ENCODE results near the gene LRRC27. TPM values are rescaled to one million over a fixed set of nuclear protein-coding genes. Genes with fewer than 3 reads are reported as not detected.

Gene LRRC27
- total and polyA plus RNA-seq, 12 donors = 6.5 to 17.6 (median 9.9) TPM

GRCh38 chr10:132296666-132297443 is 35.1 kb upstream of the LRRC27 start:
- no peaks in the 10 kb centered on the region for H3K9me3 ChIP-seq (replicated peaks in 1 of 3)
- TF ChIP-seq POLR2A (IDR thresholded peaks at IDR 0.05) (no peak), CTCF (IDR thresholded peaks at IDR 0.05) (no peak)
- H3K4me3 ChIP-seq = no peak overlapping the region
- H3K36me3 ChIP-seq (replicated peaks in 1 of 2) = no peaks in the 10 kb centered on the region
- intact Hi-C loops (cut with DNase I) = no loop called here
- H3K27me3 ChIP-seq = no peaks in the 10 kb centered on the region
- DNase-seq = peak in 3 of 7 donors; percentile 7 to 59 (median 8)
- peaks cover 0 to 6% of the 10 kb centered on the region in 2 donors for H3K4me1 ChIP-seq (replicated peaks in 1 of 2)
- no peak overlapping the region for H3K27ac ChIP-seq
- WGBS, 4 donors = 81 to 86% (median 85%) methylated on average over 21 to 28 of the region's 28 CpGs

- H3K27me3 ChIP-seq = no peaks in the 10 kb centered on the region
- 46 to 70% (median 58%) methylated on average over 9 of the region's 9 CpGs for WGBS, 4 donors
- H3K4me1 ChIP-seq (replicated peaks in 1 of 2) = peaks cover 0 to 6% of the 10 kb centered on the region in 2 donors
- H3K4me3 ChIP-seq = no peak overlapping the region
- intact Hi-C loops (cut with DNase I) = no loop called here
- no peaks in the 10 kb centered on the region for H3K36me3 ChIP-seq (replicated peaks in 1 of 2)
- no peak for DNase-seq
- TF ChIP-seq POLR2A (IDR thresholded peaks at IDR 0.05) = no peak
- TF ChIP-seq CTCF (IDR thresholded peaks at IDR 0.05) = no peak
- no peak overlapping the region for H3K27ac ChIP-seq
- H3K9me3 ChIP-seq (replicated peaks in 1 of 3) = no peaks in the 10 kb centered on the region
Observed at GRCh38 chr10:132297526-132297925, 34.5 kb upstream of the LRRC27 start.

GRCh38 chr10:132298038-132298881 is 33.7 kb upstream of the LRRC27 start:
- H3K27ac ChIP-seq = no peak overlapping the region
- peaks cover 0 to 6% of the 10 kb centered on the region in 2 donors for H3K4me1 ChIP-seq (replicated peaks in 1 of 2)
- WGBS, 4 donors = 77 to 85% (median 80%) methylated on average over 13 to 28 of the region's 28 CpGs
- peak in 4 of 7 donors; percentile 3 to 46 (median 10) for DNase-seq
- intact Hi-C loops (cut with DNase I) = no loop called here
- TF ChIP-seq POLR2A (IDR thresholded peaks at IDR 0.05) = no peak
- TF ChIP-seq CTCF (IDR thresholded peaks at IDR 0.05) = no peak
- H3K9me3 ChIP-seq (replicated peaks in 1 of 3) = no peaks in the 10 kb centered on the region
- H3K4me3 ChIP-seq = no peak overlapping the region
- no peaks in the 10 kb centered on the region for H3K36me3 ChIP-seq (replicated peaks in 1 of 2)
- H3K27me3 ChIP-seq = no peaks in the 10 kb centered on the region

Measured in adrenal gland (tissue), 12 donors.